SK-N-MC (cell line): ENCODE data around the gene NOC2L.

Source experiments
- EZH2 ChIP-seq: fragments of 200-600 bp; sonication (generic); IDR thresholded peaks from one replicate; pipeline ENCODE4 v1.6.1; 2017; ENCODE audit warnings: antibody characterized with exemption
- POLR2AphosphoS5 ChIP-seq: IDR thresholded peaks from 2 replicates; pipeline ENCODE4 v1.6.1; 2012; ENCODE audit warnings: mild to moderate bottlenecking, low read depth, low read length, borderline replicate concordance

- TF ChIP-seq POLR2AphosphoS5 (no peak), EZH2 (no peak)
These were observed 14.6 kb upstream of the NOC2L start for GRCh38 chr1:973459-974292.
